ENCODE results near the gene TIAL1. TPM values are rescaled to one million over a fixed set of nuclear protein-coding genes. Genes with fewer than 3 reads are reported as not detected.
A peak's percentile ranks its signal among the peaks of the same experiment; 100 is the strongest.

Gene TIAL1
- total and polyA plus RNA-seq, 2 of the 13 experiments (the other 11 are each of a cell fraction or from before 2014, with no cell fraction given): 31.5 to 148 TPM

GRCh38 chr10:119596537-119597404, at the start of gene TIAL1 (continued):
- peak; percentile 55; the same call in 1 of the 2 replicates for TF ChIP-seq ZHX2 (IDR thresholded peaks at IDR 0.05; ENCODE audit: low read depth)
- TF ChIP-seq ZHX2 (CRISPR knock-in tag; IDR thresholded peaks at IDR 0.05; ENCODE audit: borderline replicate concordance): no peak
- TF ChIP-seq GTF2F1 (IDR thresholded peaks at IDR 0.05; ENCODE audit: low read length): no peak
- no peak for TF ChIP-seq ZNF558 (CRISPR knock-in tag; IDR thresholded peaks at IDR 0.05; ENCODE audit: borderline replicate concordance)
- peak; percentile 41 for TF ChIP-seq NFKBIZ (CRISPR knock-in tag; IDR thresholded peaks at IDR 0.05)
- TF ChIP-seq ZNF770 (CRISPR knock-in tag; IDR thresholded peaks at IDR 0.05): 0 out of 2 replicates have a peak, but pooled peaks have one; percentile 17
- TF ChIP-seq SP5 (CRISPR knock-in tag; IDR thresholded peaks at IDR 0.05; ENCODE audit: borderline replicate concordance, low read depth): peak; percentile 83
- TF ChIP-seq BCLAF1 (IDR thresholded peaks at IDR 0.05): no peak
- no peak for TF ChIP-seq RFXANK (CRISPR knock-in tag; IDR thresholded peaks at IDR 0.05)
- TF ChIP-seq TRIM24 (CRISPR knock-in tag; IDR thresholded peaks at IDR 0.05): no peak
- TF ChIP-seq THAP11 (CRISPR knock-in tag; IDR thresholded peaks at IDR 0.05): peak; percentile 99
- no peak for TF ChIP-seq PBX3 (CRISPR knock-in tag; IDR thresholded peaks at IDR 0.05; ENCODE audit: borderline replicate concordance)
- no peak for TF ChIP-seq MLXIP (CRISPR knock-in tag; IDR thresholded peaks at IDR 0.05; ENCODE audit: borderline replicate concordance)

Data from HepG2 (cell line).